Activated CD4-positive, alpha-beta T cell treated with anti-CD3 and anti-CD28 coated beads for 36 hours (primary cell): ENCODE results near the gene ZNF358. TPM values are rescaled to one million over a fixed set of nuclear protein-coding genes. Genes with fewer than 3 reads are reported as not detected.
A peak's percentile ranks its signal among the peaks of the same experiment; 100 is the strongest.

Experiments used
- ATAC-seq: fragments of 200-7000 bp; cut with Tn5 transposase; one replicate; pipeline ENCODE4 v1.10.0; 2021; ENCODE audit warnings: mild to moderate bottlenecking, moderate library complexity
- CTCF ChIA-PET: fragments of 350-600 bp; sonication (Branson Sonifier 250); formaldehyde crosslinking; loops from one replicate; lab custom pipeline; 2021; ENCODE audit warnings: antibody characterized with exemption; lab: Charles Lee
- POLR2A ChIA-PET: fragments of 350-600 bp; sonication (Branson Sonifier 250); formaldehyde crosslinking; loops from one replicate; lab custom pipeline; 2021; ENCODE audit warnings: antibody characterized with exemption, inconsistent platforms; lab: Charles Lee
- DNase-seq: peaks from one replicate; pipeline ENCODE4 v3.0.0-alpha.2; 2020
- H3K27ac Mint-ChIP-seq: one replicate; pipeline ENCODE4 v1.8.0; 2021; ENCODE audit warnings: mixed read lengths
- H3K27me3 Mint-ChIP-seq: one replicate; pipeline ENCODE4 v1.8.0; 2021; ENCODE audit warnings: mixed read lengths
- H3K36me3 Mint-ChIP-seq: one replicate; pipeline ENCODE4 v1.8.0; 2021; ENCODE audit warnings: low read depth, mixed read lengths
- H3K4me1 Mint-ChIP-seq: one replicate; pipeline ENCODE4 v1.8.0; 2021; ENCODE audit warnings: mixed read lengths
- H3K4me3 Mint-ChIP-seq: one replicate; pipeline ENCODE4 v1.8.0; 2021; ENCODE audit warnings: mild to moderate bottlenecking, moderate library complexity, mixed read lengths
- H3K9me3 Mint-ChIP-seq: one replicate; pipeline ENCODE4 v1.8.0; 2021; ENCODE audit warnings: low read depth, mixed read lengths
- intact Hi-C, 2 experiments: fragments of 100-400 bp; cut with DNase I in 1 of 2; cut with micrococcal nuclease in 1 of 2; formaldehyde crosslinking; loops; one replicate each; pipeline versions ENCODE4 v1.14.2 to v1.15.1; 2022 to 2024; cut with DNase I, micrococcal nuclease
- total RNA-seq, 2 experiments: library from RNA; stranded (reverse); gene quantifications; one replicate each; pipeline ENCODE4 v1.2.3, GENCODE V29; 2021

The ZNF358 gene
- total RNA-seq, 2 experiments from 2014 or later = 5.1 to 8.5 TPM

DNA sequence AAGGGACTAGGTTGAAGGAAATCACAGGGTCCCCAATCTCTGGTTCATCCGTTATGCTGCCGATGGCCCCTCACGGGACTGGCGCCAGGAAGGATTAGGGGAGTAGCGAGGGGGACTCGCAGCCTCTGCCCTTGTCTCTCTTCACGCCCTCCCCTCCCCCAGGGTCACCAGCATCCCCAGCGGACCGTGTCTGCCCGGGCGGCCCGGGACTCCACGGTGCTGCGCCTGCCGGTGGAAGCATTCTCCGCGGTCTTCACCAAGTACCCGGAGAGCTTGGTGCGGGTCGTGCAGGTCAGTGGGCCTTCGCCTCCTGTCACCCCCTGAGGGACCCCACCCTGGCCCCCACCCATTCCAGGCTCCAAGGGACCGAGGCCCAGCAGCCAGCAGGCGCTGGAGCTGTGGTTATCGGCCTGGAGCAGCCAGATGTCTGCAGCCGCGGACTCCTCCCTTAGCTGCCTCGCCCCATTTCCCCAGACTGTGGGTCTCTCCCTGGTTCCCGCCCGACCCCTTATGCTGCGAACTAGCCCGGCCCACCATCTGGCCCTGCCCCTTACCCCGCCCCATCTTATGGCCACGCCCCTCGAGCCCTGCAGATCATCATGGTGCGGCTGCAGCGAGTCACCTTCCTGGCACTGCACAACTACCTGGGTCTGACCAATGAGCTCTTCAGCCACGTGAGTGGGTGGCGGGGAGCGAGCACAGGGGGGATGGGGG, 25.0 kb downstream of the ZNF358 start:
- intact Hi-C loops = no loop called here
- Mint-ChIP-seq H3K27ac (no peak overlapping the region), H3K4me1 (peaks cover 22% of the 10 kb centered on the region), H3K4me3 (no peak overlapping the region), H3K27me3 (no peaks in the 10 kb centered on the region), H3K36me3 (peaks cover 26% of the 10 kb centered on the region), H3K9me3 (no peaks in the 10 kb centered on the region)
- ChIA-PET CTCF (interaction anchor here (1.1 kb wide), 1 partner anchor 83 kb away, joined by 4 read pairs; no protein-coding TSS in a partner anchor), POLR2A (no interaction called here)
- ATAC-seq = peak; percentile 82
- DNase-seq = peak; percentile 72

DNA sequence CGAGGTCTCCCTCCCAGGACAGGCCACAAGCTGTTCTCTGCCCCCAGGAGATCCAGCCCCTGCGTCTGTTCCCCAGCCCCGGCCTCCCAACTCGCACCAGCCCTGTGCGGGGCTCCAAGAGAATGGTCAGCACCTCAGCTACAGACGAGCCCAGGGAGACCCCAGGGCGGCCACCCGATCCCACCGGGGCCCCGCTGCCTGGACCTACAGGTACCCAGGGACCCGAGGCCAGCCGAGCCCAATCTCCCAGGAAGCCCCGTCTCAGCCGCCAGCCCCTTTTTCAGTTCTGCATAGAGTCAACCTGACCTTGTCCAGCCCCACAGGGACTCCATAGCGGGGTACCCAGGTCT, 25.5 kb downstream of the ZNF358 start:
- Mint-ChIP-seq H3K36me3 (peaks cover 28% of the 10 kb centered on the region), H3K27ac (no peak overlapping the region), H3K4me3 (no peak overlapping the region), H3K27me3 (no peaks in the 10 kb centered on the region), H3K4me1 (peaks cover 23% of the 10 kb centered on the region), H3K9me3 (no peaks in the 10 kb centered on the region)
- CTCF ChIA-PET = interaction anchor here (1.1 kb wide), 1 partner anchor 84 kb away, joined by 4 read pairs; no protein-coding TSS in a partner anchor
- no peak for ATAC-seq
- POLR2A ChIA-PET = no interaction called here
- intact Hi-C loops = no loop called here
- no peak for DNase-seq

DNA sequence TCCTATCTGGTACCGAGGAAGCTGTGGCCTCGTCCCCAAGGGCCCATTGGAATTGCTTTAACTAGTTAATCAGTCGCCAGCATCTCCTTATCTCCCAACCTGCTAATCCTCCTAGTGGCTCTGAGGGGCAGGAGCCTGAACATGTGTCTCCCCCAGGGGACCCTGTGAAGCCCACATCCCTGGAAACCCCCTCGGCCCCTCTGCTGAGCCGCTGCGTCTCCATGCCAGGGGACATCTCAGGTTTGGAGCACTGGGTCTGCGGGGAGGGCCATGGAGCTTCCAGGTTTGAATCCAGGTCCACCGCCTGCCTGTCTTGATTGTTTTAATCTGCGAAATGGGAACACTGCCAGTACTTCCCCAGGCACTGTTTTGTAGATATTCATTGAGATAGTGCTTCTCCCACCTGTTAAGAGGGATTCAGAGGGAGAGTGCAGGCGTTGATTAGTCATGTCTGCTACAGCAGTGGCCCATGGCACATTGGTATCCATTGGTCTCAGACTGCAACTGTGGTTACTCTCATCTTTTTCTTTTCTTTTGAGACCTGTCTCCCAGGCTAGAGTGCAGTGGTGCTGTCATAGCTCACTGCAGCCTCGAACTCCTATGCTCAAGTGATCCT, 26.0 kb downstream of the ZNF358 start:
- CTCF ChIA-PET = interaction anchor here (1.1 kb wide), 1 partner anchor 84 kb away, joined by 4 read pairs; no protein-coding TSS in a partner anchor
- ATAC-seq = no peak
- H3K36me3 Mint-ChIP-seq = peaks cover 27% of the 10 kb centered on the region

DNA sequence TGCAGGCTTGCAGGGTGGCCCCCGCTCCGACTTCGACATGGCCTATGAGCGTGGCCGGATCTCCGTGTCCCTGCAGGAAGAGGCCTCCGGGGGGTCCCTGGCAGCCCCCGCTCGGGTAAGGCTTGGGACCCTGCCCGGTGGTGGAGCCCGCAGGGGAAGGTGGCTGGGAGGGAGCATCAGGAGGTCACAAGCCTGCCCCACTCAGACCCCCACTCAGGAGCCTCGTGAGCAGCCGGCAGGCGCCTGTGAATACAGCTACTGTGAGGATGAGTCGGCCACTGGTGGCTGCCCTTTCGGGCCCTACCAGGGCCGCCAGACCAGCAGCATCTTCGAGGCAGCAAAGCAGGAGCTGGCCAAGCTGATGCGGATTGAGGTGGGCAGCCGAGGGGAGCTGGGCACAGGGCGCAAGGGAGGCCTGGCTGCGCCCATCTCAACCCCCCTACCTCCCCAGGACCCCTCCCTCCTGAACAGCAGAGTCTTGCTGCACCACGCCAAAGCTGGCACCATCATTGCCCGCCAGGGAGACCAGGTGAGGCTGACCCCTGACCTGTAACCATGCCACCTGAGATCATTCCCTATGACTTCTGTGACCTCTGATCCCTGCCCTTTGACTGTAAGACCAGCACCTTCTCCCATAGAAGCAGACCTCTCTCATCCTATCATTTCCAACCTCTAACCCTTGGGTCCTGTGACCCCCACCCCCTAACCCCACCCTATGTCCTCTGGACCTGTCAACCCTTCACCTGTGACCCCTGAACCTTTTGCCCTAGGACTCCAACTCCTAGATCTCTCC, 26.8 kb downstream of the ZNF358 start:
- intact Hi-C loops = no loop called here
- no peak for DNase-seq
- CTCF ChIA-PET = no interaction called here
- Mint-ChIP-seq H3K27ac (no peak overlapping the region), H3K4me3 (no peak overlapping the region), H3K27me3 (no peaks in the 10 kb centered on the region), H3K9me3 (no peaks in the 10 kb centered on the region), H3K4me1 (peaks cover 21% of the 10 kb centered on the region), H3K36me3 (peaks cover 25% of the 10 kb centered on the region)
- no peak for ATAC-seq
- POLR2A ChIA-PET = interaction anchor here (0.5 kb wide), 1 partner anchor 20 kb away, joined by 3 read pairs; no protein-coding TSS in a partner anchor

More for the DNA sequence above, 26.0 kb downstream of the ZNF358 start:
- H3K4me1 Mint-ChIP-seq = peaks cover 20% of the 10 kb centered on the region
- H3K9me3 Mint-ChIP-seq = no peaks in the 10 kb centered on the region
- intact Hi-C loops = no loop called here
- H3K27me3 Mint-ChIP-seq = no peaks in the 10 kb centered on the region
- POLR2A ChIA-PET = interaction anchor here (0.5 kb wide), 1 partner anchor 21 kb away, joined by 3 read pairs; no protein-coding TSS in a partner anchor
- H3K27ac Mint-ChIP-seq = no peak overlapping the region
- DNase-seq = no peak
- no peak overlapping the region for H3K4me3 Mint-ChIP-seq

DNA sequence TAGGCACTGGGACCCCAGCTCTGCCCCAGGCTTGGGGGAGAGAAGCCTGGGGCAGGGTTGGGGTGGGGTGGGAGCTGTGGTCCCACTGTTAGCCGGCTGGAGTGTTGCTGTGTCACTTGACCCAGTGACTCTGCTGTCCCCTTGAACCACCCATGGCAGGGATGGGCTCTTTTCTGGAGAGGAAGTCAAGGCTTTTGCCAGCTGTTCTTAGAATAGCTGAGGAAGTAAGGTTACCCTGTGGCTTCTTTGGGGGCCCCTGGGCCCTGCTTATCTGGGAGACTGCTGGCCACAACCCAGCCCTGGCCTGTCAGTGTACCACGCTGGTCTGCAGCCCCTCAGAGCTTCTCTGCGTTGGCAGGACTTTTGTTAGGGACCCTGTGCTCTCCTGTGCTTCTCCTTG, 28.7 kb downstream of the ZNF358 start:
- H3K4me1 Mint-ChIP-seq = peaks cover 21% of the 10 kb centered on the region
- ATAC-seq (no peak), DNase-seq (no peak)
- POLR2A ChIA-PET = interaction anchor here (0.6 kb wide), 1 partner anchor 73 kb away, joined by 5 read pairs; no protein-coding TSS in a partner anchor
- CTCF ChIA-PET = interaction anchor here (0.6 kb wide), 1 partner anchor 24 kb away, joined by 3 read pairs; no protein-coding TSS in a partner anchor
- no peak overlapping the region for H3K4me3 Mint-ChIP-seq
- intact Hi-C loops = no loop called here
- no peaks in the 10 kb centered on the region for H3K9me3 Mint-ChIP-seq
- H3K36me3 Mint-ChIP-seq = peaks cover 25% of the 10 kb centered on the region
- H3K27me3 Mint-ChIP-seq = no peaks in the 10 kb centered on the region
- peak overlapping the region; percentile 70 for H3K27ac Mint-ChIP-seq

DNA sequence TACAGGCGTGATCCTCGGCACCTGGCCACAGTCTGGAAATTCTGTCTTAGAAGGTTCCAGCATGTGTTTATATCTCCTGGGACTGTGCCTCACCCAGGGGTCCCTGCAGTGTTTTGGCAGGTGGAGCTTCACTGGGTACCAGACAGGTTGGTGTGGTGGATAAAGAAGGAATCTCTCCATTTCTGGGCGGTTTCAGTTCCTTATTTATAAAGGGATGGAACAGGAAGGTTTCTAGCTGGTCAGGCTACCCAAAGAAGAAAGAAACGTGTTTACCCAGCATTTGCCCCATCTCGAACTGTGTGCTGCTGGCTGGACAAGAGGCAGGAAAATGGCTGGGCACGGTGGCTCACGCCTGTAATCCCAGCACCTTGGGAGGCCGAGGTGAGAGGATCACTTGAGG, 29.4 kb downstream of the ZNF358 start:
- Mint-ChIP-seq H3K4me3 (no peak overlapping the region), H3K36me3 (peaks cover 23% of the 10 kb centered on the region), H3K27ac (peak overlapping the region; percentile 60), H3K4me1 (peaks cover 21% of the 10 kb centered on the region), H3K9me3 (no peaks in the 10 kb centered on the region), H3K27me3 (no peaks in the 10 kb centered on the region)
- ATAC-seq = no peak
- intact Hi-C loops = no loop called here
- CTCF ChIA-PET = interaction anchor here (0.6 kb wide), 1 partner anchor 62 kb away, joined by 3 read pairs; no protein-coding TSS in a partner anchor
- no peak for DNase-seq
- POLR2A ChIA-PET = no interaction called here

DNA sequence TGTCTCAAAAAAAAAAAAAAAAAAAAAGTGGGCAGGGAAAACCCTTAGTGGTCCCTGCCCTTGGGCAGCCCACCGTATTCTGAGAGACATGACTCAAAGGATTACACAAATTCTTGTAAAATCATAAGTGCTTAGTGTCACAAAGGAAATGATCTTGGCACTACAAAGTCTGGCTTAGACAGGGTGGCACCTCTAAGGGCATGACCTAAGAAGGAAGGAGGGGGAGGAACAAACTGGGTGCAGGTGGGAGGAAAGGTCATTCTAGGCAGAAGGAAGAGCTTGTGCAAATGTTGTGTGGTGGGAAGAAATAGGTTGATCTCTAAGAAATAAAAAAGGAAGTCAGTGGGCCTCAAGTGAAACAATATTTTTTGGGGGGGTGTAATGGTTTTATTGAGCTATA, 30.0 kb downstream of the ZNF358 start:
- CTCF ChIA-PET = interaction anchor here (0.6 to 1.9 kb wide), 2 partner anchors 22 to 61 kb away, joined by 3 to 4 read pairs; no protein-coding TSS in a partner anchor
- peak; percentile 48 for DNase-seq
- peak overlapping the region; percentile 69 for H3K27ac Mint-ChIP-seq

DNA sequence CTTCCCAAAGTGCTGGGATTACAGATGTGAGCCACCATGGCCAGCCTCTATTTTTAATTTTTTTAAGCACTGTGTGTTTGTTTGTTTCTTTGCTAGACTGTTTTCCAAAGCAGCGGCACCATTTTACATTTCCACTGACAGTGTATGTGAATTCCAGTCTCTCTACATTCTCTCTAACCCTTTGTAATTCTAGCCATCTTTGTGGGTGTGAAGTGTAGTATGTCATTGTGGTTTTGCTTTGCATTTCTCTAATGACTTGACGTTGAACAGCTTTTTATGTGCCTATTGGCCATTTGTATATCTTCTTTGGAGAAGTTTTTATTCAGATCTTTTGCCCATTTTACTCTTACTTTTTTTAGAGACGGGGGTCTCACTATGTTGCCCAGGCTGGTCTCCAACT, 31.3 kb downstream of the ZNF358 start:
- Mint-ChIP-seq H3K4me3 (no peak overlapping the region), H3K36me3 (peaks cover 22% of the 10 kb centered on the region), H3K4me1 (peaks cover 25% of the 10 kb centered on the region), H3K27ac (peak overlapping the region; percentile 15), H3K9me3 (no peaks in the 10 kb centered on the region), H3K27me3 (no peaks in the 10 kb centered on the region)
- POLR2A ChIA-PET = no interaction called here
- no peak for DNase-seq
- ATAC-seq = no peak
- intact Hi-C loops = no loop called here
- CTCF ChIA-PET = interaction anchor here (1.9 kb wide), 1 partner anchor 21 kb away, joined by 4 read pairs; no protein-coding TSS in a partner anchor

More for the DNA sequence above, 30.0 kb downstream of the ZNF358 start:
- peaks cover 21% of the 10 kb centered on the region for H3K4me1 Mint-ChIP-seq
- H3K27me3 Mint-ChIP-seq = no peaks in the 10 kb centered on the region
- no peak overlapping the region for H3K4me3 Mint-ChIP-seq
- peaks cover 25% of the 10 kb centered on the region for H3K36me3 Mint-ChIP-seq
- intact Hi-C loops = no loop called here
- no peaks in the 10 kb centered on the region for H3K9me3 Mint-ChIP-seq
- peak; percentile 84 for ATAC-seq
- POLR2A ChIA-PET = no interaction called here

DNA sequence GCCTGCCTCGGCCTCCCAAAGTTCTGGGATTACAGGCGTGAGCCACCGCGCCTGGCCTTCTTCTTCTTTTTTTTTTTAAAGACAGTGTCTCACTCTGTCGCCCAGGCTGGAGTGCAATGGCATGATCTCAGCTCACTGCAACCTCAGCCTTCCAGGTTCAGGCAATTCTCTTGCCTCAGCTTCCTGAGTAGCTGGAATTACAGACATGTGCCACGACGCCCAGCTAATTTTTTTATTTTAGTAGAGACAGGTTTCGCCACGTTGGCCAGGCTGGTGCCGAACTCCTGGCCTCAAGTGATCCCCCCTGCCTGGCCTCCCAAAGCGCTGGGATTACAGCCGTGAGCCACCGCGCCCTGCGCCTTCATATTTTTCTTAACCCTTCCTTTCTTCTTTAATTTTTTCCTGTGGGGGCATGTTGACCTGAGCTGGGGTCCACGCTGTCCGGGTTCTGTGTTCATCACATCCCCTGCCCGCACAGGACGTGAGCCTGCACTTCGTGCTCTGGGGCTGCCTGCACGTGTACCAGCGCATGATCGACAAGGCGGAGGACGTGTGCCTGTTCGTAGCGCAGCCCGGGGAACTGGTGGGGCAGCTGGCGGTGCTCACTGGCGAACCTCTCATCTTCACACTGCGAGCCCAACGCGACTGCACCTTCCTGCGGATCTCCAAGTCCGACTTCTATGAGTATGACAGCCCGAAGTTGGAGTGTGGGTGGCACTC, 33.7 kb downstream of the ZNF358 start:
- no peak overlapping the region for H3K27ac Mint-ChIP-seq
- intact Hi-C loops = loop anchor here in 1 of 2 experiments (2.0 kb wide), 1 partner anchor 15 kb away; the partner anchor contains the start of gene PNPLA6
- no peaks in the 10 kb centered on the region for H3K27me3 Mint-ChIP-seq
- H3K4me1 Mint-ChIP-seq = peaks cover 22% of the 10 kb centered on the region
- no peaks in the 10 kb centered on the region for H3K9me3 Mint-ChIP-seq
- POLR2A ChIA-PET = no interaction called here
- DNase-seq = no peak
- no peak for ATAC-seq
- peaks cover 17% of the 10 kb centered on the region for H3K36me3 Mint-ChIP-seq
- CTCF ChIA-PET = no interaction called here
- no peak overlapping the region for H3K4me3 Mint-ChIP-seq

DNA sequence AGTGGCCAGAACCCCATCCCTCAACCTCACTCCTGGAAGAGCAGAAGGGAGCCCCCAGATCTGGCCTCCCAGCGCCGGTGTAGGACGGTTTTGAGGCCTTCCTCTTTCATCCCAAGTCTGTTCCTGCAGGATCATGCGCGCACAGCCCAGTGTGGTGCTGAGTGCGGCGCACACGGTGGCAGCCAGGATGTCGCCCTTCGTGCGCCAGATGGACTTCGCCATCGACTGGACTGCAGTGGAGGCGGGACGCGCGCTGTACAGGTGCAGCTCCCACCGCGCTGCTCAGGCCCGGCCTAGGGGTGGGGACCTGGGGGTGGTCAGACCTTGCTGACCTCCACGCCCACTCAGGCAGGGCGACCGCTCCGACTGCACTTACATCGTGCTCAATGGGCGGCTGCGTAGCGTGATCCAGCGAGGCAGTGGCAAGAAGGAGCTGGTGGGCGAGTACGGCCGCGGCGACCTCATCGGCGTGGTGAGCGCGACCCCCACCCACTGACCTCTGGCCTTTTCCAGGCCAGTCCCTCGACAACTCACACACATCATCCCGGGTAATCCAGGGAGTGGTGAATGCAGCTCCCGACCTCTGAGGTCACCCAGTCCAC, 34.4 kb downstream of the ZNF358 start:
- Mint-ChIP-seq H3K4me3 (no peak overlapping the region), H3K27ac (no peak overlapping the region), H3K27me3 (no peaks in the 10 kb centered on the region), H3K9me3 (no peaks in the 10 kb centered on the region), H3K36me3 (peaks cover 17% of the 10 kb centered on the region), H3K4me1 (peaks cover 18% of the 10 kb centered on the region)
- ATAC-seq (no peak), DNase-seq (no peak)
- intact Hi-C loops = loop anchor here in 1 of 2 experiments (2.0 kb wide), 1 partner anchor 15 kb away; the partner anchor contains the start of gene PNPLA6
- ChIA-PET CTCF (no interaction called here), POLR2A (no interaction called here)
